ENCODE measurements around the gene ELMOD3.

GRCh38 chr2:85325466-85325811, 29.1 kb upstream of the ELMOD3 start:
- TF ChIP-seq CTCF (optimal IDR thresholded peaks at IDR 0.05 in 1 of 3, IDR thresholded peaks at IDR 0.05 in 1 of 3, conservative IDR thresholded peaks at IDR 0.05 in 1 of 3; ENCODE audit: extremely low read depth in 1 of 3, insufficient read depth in 2 of 3, low read length in 3 of 3) (no peak), EZH2 (IDR thresholded peaks at IDR 0.05; ENCODE audit: low read length) (no peak)

All from keratinocyte (primary cell).